ENCODE results near the gene TMEM108. TPM values are rescaled to one million over a fixed set of nuclear protein-coding genes. Genes with fewer than 3 reads are reported as not detected.

Gene TMEM108
- total RNA-seq, 1 donor = 0.10 TPM

DNA sequence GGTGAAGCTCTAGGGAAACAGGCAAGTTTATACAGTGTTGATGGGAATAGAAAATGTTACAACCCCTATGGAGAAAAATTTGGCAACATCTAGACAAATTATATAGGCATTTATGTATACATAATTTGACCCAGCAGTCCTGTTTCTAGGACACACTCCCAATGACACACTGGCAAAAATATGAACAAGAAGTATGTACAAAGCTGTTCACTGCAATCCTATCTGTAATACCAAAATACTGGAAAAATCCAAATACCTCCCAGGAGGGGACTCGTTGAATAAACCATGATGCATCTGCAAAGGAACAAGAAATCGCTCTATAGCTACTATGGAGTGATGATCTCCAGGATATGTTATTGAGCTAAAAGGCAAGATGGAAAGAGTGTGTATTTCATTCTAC, 370.2 kb downstream of the TMEM108 start:
- Histone ChIP-seq H3K27me3 (ENCODE audit: insufficient read depth, low read length) (peaks cover 4% of the 10 kb centered on the region), H3K4me1 (ENCODE audit: insufficient read depth, low read length) (no peaks in the 10 kb centered on the region), H3K9me3 (ENCODE audit: low read depth, low read length) (no peaks in the 10 kb centered on the region), H3K4me3 (ENCODE audit: low read length) (no peak overlapping the region)

DNA sequence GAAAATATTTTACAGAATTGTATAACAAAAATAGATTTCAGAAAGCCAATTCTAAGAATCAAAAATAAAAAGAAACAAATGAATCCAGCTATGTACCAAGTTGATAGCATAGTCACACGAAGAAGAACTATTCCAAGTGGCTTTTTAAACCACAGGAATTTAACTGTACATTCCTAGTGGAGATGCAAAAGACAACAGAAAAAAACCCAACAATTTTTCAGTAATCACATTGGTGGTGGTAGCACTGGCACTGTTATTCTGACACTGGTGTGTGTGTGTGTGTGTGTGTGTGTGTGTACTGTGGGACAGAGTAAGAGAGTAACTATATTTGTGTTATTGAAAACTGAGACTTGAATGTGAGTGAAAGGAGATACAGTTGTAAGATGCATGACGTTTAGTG, 370.8 kb downstream of the TMEM108 start:
- Histone ChIP-seq H3K27me3 (ENCODE audit: insufficient read depth, low read length) (peaks cover 4% of the 10 kb centered on the region), H3K4me1 (ENCODE audit: insufficient read depth, low read length) (no peaks in the 10 kb centered on the region), H3K9me3 (ENCODE audit: low read depth, low read length) (no peaks in the 10 kb centered on the region), H3K4me3 (ENCODE audit: low read length) (no peak overlapping the region)

DNA sequence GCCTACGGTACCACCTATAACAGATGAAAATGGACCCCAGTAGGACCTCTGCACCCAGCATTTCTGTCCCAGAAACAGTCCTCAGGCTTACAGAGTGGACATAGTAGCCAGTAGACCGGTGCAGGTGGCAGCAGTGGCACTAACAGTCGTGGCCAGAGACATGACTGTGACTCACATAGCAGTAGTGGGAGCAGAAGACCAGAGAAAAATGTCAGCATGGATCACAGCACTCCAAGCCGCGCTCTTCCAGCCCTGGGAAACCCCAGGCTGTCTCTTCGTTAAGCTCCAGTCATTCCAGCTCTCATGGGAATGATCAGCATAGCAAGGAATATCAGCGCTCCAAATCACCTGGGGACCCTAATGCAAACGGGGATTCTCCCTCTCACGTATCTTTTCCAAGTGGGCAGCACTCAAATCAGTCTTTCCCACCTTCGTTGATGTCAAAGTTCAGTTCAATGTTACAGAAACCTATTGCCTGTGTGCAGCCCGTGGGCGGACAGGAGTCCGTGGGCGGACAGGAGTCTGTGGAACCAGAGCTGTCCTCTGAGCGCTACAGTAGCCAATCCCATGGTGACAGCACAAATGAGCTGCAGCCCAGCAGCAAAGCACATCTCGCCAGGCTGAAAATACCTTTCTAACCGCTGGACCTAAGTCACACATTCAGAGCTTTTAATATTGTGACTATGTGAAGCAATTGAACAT, 372.2 kb downstream of the TMEM108 start:
- Histone ChIP-seq H3K4me3 (ENCODE audit: low read length) (no peak overlapping the region), H3K4me1 (ENCODE audit: insufficient read depth, low read length) (no peaks in the 10 kb centered on the region), H3K9me3 (ENCODE audit: low read depth, low read length) (no peaks in the 10 kb centered on the region), H3K27me3 (ENCODE audit: insufficient read depth, low read length) (peaks cover 4% of the 10 kb centered on the region)

DNA sequence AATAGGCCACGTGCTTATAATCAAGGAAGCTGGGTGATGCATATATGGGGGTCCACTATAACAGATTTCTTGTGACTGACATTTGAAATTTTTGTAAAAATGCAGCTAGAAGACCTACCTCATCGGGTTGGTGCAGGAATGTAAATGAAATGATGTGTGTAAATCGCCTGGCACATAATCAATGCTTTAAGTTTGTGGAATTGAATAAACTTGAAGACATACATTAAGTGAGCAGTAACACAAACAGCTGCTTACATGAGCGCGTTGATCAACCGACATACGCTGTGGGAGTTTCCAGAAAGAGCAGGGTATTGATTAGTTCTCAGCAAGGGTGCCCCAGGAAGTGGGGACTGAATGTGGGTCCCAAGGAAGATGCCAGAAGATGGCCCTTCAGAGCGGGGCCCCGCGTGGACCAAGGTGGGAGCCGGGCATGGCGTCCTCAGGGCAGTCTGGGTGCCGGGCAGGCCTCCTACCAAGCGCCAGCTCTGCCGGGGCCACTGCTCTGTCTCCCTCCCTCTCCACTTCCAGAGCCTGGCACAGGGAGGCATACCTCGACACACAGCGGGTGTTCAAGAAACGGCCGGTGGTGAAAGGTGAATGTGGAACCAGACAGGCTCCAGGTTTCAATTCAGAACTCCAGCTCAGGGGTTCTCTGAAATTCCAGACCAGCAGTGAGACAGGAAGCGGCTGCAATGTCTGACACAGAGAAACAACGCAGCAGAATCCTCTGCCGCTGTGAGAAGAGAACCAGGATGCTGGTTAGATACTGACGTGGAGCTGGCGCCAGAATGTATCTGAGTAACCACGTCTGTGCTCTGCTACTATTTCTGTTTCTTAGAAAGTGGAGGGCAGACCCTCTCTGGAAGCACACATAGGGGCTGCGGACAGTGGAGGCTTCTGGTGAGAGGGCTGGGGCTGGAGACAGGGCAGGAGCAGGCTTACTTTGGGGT, 374.3 kb downstream of the TMEM108 start:
- H3K4me3 ChIP-seq (ENCODE audit: low read length) = no peak overlapping the region
- no peaks in the 10 kb centered on the region for H3K4me1 ChIP-seq (ENCODE audit: insufficient read depth, low read length)
- H3K9me3 ChIP-seq (ENCODE audit: low read depth, low read length) = no peaks in the 10 kb centered on the region
- peaks cover 4% of the 10 kb centered on the region for H3K27me3 ChIP-seq (ENCODE audit: insufficient read depth, low read length)

DNA sequence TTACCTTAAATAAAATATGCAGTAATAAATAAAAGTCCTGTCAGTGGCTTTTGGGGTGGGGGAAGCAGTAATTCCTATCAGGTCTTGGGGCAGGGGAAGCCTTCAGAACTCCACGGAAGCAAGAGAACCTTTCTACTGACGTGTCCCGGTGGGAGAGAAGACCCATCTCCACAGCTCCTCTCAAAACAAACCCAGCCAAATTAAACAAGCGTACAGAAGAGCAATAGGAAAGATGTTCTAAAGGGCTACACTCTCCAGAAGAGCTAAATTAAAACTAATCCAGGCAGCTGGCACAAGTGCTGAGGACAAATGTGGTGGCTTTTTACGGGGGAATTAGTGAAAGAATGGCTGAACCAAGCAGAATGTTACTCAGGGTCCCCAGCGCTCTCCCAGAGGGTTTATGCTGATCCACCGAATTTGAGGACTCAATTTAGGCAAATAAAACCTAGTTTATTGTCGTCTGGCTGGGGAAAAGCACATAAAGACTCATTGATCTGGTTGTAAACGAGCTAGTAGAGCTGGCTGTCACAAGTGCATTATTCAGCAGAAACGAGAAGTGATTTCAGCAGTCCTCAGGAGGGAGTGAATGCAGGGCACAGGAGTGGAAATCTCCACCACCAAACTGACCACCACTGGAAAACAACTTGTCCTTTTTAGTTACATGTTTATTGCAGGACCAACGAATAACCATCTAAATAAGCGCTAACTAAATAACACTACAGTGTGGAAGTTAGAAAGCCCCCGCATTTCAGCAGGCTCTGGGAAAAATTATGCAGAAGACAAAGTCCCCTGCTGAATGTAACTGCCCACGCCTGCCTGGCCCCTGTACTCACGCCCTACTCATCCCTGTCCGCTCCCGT, 375.2 kb downstream of the TMEM108 start:
- no peaks in the 10 kb centered on the region for H3K4me1 ChIP-seq (ENCODE audit: insufficient read depth, low read length)
- peaks cover 2% of the 10 kb centered on the region for H3K27me3 ChIP-seq (ENCODE audit: insufficient read depth, low read length)
- no peaks in the 10 kb centered on the region for H3K9me3 ChIP-seq (ENCODE audit: low read depth, low read length)
- H3K4me3 ChIP-seq (ENCODE audit: low read length) = no peak overlapping the region

DNA sequence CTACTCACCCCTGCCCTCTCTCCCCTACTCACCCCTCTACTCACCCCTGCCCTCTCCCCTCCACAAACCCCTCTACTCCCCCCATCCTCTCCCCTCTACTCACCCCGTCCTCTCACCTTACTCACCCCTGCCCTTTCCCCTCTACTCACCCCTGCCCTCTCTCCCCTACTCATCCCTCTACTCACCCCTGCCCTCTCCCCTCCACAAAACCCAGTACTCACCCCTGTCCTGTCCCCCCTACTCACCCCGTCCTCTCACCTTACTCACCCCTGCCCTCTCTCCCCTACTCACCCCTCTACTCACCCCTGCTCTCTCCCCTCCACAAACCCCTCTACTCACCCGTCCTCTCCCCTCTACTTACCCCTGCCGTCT, 375.8 kb downstream of the TMEM108 start:
- Histone ChIP-seq H3K4me1 (ENCODE audit: insufficient read depth, low read length) (no peaks in the 10 kb centered on the region), H3K9me3 (ENCODE audit: low read depth, low read length) (no peaks in the 10 kb centered on the region), H3K27me3 (ENCODE audit: insufficient read depth, low read length) (no peaks in the 10 kb centered on the region), H3K4me3 (ENCODE audit: low read length) (no peak overlapping the region)

DNA sequence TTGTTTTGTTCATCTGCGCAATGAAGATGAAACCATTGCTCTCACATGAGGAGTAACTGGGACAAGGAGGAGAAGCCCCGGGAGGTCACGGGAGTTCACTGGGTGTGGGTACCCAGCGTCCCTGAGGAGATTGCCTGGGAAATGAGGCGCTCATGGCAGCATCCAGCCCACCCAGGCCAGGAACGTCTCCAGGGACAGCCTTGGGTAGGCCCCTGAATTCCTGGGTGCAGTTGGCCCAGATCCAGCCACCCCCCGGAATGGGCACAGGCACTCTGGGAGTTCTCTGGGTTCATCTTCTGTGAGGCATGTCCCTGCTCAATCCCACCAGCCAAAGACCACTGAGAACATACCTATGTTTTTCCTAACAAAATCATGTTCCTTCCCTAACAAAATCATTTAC, 380.2 kb downstream of the TMEM108 start:
- Histone ChIP-seq H3K4me1 (ENCODE audit: insufficient read depth, low read length) (no peaks in the 10 kb centered on the region), H3K4me3 (ENCODE audit: low read length) (no peak overlapping the region), H3K9me3 (ENCODE audit: low read depth, low read length) (no peaks in the 10 kb centered on the region), H3K27me3 (ENCODE audit: insufficient read depth, low read length) (no peaks in the 10 kb centered on the region)

DNA sequence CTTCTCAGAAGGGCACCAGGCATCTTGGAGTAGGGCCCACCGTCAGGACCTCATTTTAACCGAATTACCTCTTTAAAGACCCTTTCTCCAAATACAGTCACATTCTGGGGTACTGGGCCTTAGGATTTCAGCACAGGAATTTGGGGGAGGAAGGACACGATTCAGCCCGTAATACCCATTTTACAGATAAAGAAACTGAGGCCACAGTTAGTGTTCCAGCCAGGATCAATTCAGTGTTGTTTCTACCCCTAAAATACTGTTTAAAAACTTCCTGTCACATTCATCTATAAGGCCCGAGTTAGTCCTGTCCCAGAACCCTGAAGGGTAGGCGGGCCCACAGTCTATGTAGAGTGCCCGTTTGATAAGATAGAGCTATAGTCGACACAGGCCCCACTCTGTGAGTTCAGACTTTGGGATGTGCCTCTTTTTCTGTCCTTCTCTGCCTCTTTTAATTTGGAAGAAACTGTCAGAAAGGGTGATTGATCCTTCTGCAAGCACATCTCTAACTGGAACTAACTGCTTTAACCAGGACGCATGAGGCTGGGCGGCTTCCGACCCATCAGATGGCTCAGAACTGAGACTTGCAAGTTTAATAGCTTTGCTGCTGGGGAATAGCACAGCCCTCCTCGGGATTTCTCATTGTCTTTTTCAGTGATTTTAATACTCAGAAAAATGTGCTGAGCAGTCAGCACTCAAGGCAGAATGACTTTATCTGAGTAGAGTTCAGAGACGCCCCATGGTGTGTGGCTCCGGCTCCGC, 381.1 kb downstream of the TMEM108 start:
- Histone ChIP-seq H3K4me1 (ENCODE audit: insufficient read depth, low read length) (no peaks in the 10 kb centered on the region), H3K4me3 (ENCODE audit: low read length) (no peak overlapping the region), H3K27me3 (ENCODE audit: insufficient read depth, low read length) (no peaks in the 10 kb centered on the region), H3K9me3 (ENCODE audit: low read depth, low read length) (no peaks in the 10 kb centered on the region)

DNA sequence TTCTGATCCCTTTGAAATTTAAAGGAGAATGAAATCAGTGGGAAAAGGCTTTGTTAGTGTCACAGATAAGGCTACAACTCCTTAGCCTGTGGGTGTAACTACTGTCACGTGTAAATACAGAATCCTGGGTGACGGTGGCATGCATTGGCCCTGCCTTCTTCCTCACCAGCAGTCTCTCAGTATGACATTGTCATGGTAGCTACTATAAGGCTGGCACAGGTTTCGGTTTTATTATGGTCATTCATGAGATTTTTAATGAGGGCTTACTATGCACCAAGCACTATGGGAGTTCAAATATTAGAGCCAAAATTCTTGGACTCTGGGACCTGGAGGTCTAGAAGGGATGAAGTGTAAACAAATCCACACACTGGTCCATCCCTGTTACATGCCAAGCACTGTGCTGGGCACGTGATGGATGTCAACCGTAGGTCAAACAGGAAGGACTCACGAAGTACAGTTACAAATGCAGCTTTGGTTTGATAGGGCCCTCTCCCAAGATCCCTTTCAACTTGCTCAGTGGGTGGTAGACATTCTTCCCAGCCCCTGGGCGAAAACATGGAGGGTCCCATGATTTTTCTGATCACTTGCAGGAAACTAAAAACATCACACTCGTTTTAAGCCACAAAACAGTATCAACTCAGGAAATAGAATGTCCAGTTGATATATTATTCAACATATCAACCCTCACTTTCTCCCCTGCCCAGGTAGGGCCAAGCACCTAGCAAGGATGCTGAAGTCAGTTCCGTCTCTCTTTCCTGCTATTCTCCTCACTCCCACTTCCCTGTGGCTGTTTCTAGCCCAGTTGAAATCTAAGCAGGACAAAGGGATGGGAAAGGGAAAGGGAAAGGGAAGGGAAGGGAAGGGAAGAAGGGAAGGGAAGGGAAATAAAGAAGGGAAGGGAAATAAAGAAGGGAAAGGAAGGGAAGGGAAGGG, 387.0 kb downstream of the TMEM108 start:
- no peaks in the 10 kb centered on the region for H3K27me3 ChIP-seq (ENCODE audit: insufficient read depth, low read length)
- H3K4me1 ChIP-seq (ENCODE audit: insufficient read depth, low read length) = no peaks in the 10 kb centered on the region
- no peak overlapping the region for H3K4me3 ChIP-seq (ENCODE audit: low read length)
- no peaks in the 10 kb centered on the region for H3K9me3 ChIP-seq (ENCODE audit: low read depth, low read length)

DNA sequence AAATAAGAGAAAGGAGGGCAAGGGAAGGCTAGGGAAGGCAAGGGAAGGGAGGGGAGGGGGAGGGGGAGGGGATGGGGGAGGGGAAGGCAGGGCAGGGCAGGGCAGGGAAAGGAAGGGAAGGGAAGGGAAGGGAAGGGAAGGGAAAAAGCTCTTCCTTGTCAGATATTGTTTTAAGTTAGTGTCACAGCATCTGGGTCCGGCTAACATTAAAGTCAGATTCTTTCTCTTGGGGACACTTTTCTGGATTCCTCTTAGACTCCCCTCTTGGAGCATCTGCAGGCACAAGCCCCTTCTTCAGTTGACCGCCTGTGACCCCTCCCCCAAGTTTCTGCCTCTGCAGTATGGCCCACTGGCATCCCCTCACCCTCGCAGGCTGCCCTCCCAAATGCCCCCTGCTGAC, 387.7 kb downstream of the TMEM108 start:
- Histone ChIP-seq H3K9me3 (ENCODE audit: low read depth, low read length) (no peaks in the 10 kb centered on the region), H3K27me3 (ENCODE audit: insufficient read depth, low read length) (no peaks in the 10 kb centered on the region), H3K4me3 (ENCODE audit: low read length) (no peak overlapping the region), H3K4me1 (ENCODE audit: insufficient read depth, low read length) (no peaks in the 10 kb centered on the region)

DNA sequence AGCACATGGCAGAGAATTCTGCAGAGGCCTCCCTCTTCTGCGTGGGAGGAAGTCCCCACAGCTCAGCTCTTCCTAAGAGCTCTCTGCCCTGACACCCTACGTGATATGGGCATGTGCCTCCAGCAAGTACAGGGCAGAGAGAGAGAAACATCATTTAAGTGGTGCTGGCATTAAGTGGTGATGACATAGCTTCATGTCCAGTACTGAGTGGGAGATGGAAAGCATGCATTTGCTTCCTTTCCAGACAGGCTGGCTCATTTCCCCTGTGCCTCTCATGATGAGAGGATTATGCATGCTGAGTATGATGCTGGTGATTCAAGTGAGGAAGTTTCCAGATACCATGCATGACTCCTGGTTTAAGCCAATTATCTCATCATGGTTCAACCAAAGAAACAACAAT, 388.5 kb downstream of the TMEM108 start:
- no peaks in the 10 kb centered on the region for H3K27me3 ChIP-seq (ENCODE audit: insufficient read depth, low read length)
- H3K9me3 ChIP-seq (ENCODE audit: low read depth, low read length) = no peaks in the 10 kb centered on the region
- H3K4me1 ChIP-seq (ENCODE audit: insufficient read depth, low read length) = no peaks in the 10 kb centered on the region
- no peak overlapping the region for H3K4me3 ChIP-seq (ENCODE audit: low read length)

DNA sequence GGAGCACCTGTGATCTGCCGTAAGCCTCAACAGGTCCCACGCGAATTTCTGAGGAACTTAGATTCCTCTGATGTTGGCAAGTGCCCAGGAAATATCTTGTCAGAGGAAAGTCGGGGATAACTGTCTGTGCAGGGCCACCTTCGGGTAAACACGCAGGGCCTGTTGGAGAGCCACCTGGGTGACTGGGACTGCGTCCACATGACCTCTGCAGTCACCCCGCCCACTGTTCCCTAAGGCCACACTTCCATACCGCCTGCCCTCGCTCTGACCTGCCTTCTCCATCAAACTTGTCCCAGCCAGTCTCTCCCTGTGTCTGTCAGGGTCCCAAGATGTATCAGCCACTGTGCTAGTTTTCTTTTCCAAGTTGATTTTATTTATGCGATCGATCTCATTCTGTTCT, 390.4 kb downstream of the TMEM108 start:
- H3K9me3 ChIP-seq (ENCODE audit: low read depth, low read length) = no peaks in the 10 kb centered on the region
- H3K27me3 ChIP-seq (ENCODE audit: insufficient read depth, low read length) = no peaks in the 10 kb centered on the region
- no peak overlapping the region for H3K4me3 ChIP-seq (ENCODE audit: low read length)
- H3K4me1 ChIP-seq (ENCODE audit: insufficient read depth, low read length) = no peaks in the 10 kb centered on the region

DNA sequence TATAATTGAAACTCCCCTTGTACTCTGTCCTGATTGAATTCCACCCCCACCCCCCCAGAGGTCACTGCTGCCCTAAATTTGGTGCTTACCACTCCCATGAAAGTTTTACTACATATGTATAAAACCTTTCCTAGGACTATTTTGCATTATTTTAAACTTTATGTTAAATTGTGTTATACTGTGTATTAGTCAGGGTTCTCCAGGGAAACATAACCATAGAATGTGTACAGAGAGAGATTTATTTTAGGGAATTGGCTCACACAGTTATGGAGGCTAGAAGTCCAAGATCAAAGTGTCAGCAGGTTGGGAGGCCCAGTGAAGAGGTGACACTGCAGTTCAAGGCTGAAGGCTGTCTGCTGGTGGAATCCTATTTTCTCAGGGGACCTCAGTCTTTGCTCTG, 390.9 kb downstream of the TMEM108 start:
- H3K27me3 ChIP-seq (ENCODE audit: insufficient read depth, low read length) = no peaks in the 10 kb centered on the region
- H3K4me1 ChIP-seq (ENCODE audit: insufficient read depth, low read length) = no peaks in the 10 kb centered on the region
- no peaks in the 10 kb centered on the region for H3K9me3 ChIP-seq (ENCODE audit: low read depth, low read length)
- H3K4me3 ChIP-seq (ENCODE audit: low read length) = no peak overlapping the region

DNA sequence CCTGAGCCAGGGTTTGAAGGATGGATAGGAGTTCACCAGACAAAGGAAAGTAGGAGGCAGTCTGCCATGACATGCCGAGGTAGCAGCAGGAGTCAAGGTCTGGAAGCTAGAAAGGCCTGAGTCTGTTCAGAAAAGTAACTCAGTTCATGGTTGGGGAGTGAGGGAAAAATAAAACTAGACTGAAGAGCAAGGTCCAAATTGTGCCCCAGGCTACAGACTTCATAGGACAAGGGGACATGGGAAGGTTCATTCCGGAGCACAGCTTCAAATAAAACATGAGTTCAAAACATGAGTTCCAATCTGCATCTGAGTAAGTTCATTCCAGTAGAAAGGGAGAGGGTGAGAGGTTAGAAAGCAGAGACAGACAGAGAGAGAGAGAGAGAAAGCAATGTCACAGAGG, 401.4 kb downstream of the TMEM108 start:
- Histone ChIP-seq H3K9me3 (ENCODE audit: low read depth, low read length) (no peaks in the 10 kb centered on the region), H3K4me3 (ENCODE audit: low read length) (no peak overlapping the region), H3K27me3 (ENCODE audit: insufficient read depth, low read length) (no peaks in the 10 kb centered on the region), H3K4me1 (ENCODE audit: insufficient read depth, low read length) (peaks cover 17% of the 10 kb centered on the region)

Measured in mononuclear cell (primary cell).